ENCODE data around the gene BICC1.

Gene BICC1

GRCh38 chr10:58846856-58847255 lies 334.2 kb downstream of the BICC1 start:
- Histone ChIP-seq H2BK15ac (ENCODE audit: low read length) (no peak overlapping the region), H2AFZ (ENCODE audit: low read length) (no peak overlapping the region), H3K79me1 (ENCODE audit: low read depth, low read length) (no peaks in the 10 kb centered on the region), H2BK12ac (ENCODE audit: low read length) (no peak overlapping the region), H3K9me3 (replicated peaks in 1 of 2; ENCODE audit: control insufficient read depth in 2 of 2, insufficient read depth in 1 of 2, low read depth in 1 of 2, low read length in 2 of 2) (no peaks in the 10 kb centered on the region), H3K4me2 (ENCODE audit: insufficient read depth, low read length, poor library complexity, severe bottlenecking) (no peak overlapping the region), H3K18ac (ENCODE audit: low read length) (no peak overlapping the region), H3K4ac (ENCODE audit: low read length) (no peak overlapping the region), H3K27me3 (ENCODE audit: control insufficient read depth in 3 of 3, insufficient read depth in 3 of 3, low read depth in 1 of 3, low read length in 3 of 3) (peaks cover 0 to 4% (median 0%) of the 10 kb centered on the region in 3 experiments), H3K27ac (replicated peaks; ENCODE audit: low read length) (no peak overlapping the region), H3K23ac (ENCODE audit: low read depth, low read length, poor library complexity) (no peak overlapping the region), H2BK120ac (ENCODE audit: low read depth, low read length) (no peak overlapping the region), H3K14ac (ENCODE audit: low read length) (no peak overlapping the region), H4K8ac (ENCODE audit: low read depth, low read length) (no peak overlapping the region), H3K4me1 (ENCODE audit: control insufficient read depth in 2 of 2, insufficient read depth in 1 of 2, low read depth in 1 of 2, low read length in 2 of 2) (peaks cover 0 to 8% of the 10 kb centered on the region in 2 donors), H3K36me3 (replicated peaks in 1 of 2; ENCODE audit: control insufficient read depth in 2 of 2, insufficient read depth in 2 of 2, low read length in 2 of 2) (no peaks in the 10 kb centered on the region), H3K4me3 (ENCODE audit: low read length in 2 of 2) (no peak overlapping the region), H2AK5ac (ENCODE audit: low read depth, low read length) (no peak overlapping the region), H3K9ac (ENCODE audit: low read depth, low read length, poor library complexity) (no peak overlapping the region), H2BK5ac (ENCODE audit: low read length) (no peak overlapping the region), H4K91ac (ENCODE audit: low read depth, low read length, poor library complexity) (no peak overlapping the region)
- no CpG with 5 or more reads among the region's 3 CpGs for WGBS, 2 donors (ENCODE audit: extremely low coverage in 2 of 2, insufficient read length in 2 of 2, insufficient replicate concordance in 1 of 2)
- no peak for DNase-seq (ENCODE audit: low spot score)

GRCh38 chr10:58851606-58852005 lies 338.9 kb downstream of the BICC1 start:
- Histone ChIP-seq H3K4me3 (ENCODE audit: low read length in 2 of 2) (no peak overlapping the region), H3K14ac (ENCODE audit: low read length) (no peak overlapping the region), H3K4ac (ENCODE audit: low read length) (no peak overlapping the region), H3K9ac (ENCODE audit: low read depth, low read length, poor library complexity) (no peak overlapping the region), H3K27me3 (ENCODE audit: control insufficient read depth in 3 of 3, insufficient read depth in 3 of 3, low read depth in 1 of 3, low read length in 3 of 3) (no peaks in the 10 kb centered on the region), H4K91ac (ENCODE audit: low read depth, low read length, poor library complexity) (no peak overlapping the region), H2BK5ac (ENCODE audit: low read length) (no peak overlapping the region), H3K27ac (replicated peaks; ENCODE audit: low read length) (no peak overlapping the region), H2BK120ac (ENCODE audit: low read depth, low read length) (no peak overlapping the region), H2BK15ac (ENCODE audit: low read length) (no peak overlapping the region), H2AK5ac (ENCODE audit: low read depth, low read length) (no peak overlapping the region), H3K23ac (ENCODE audit: low read depth, low read length, poor library complexity) (no peak overlapping the region), H2AFZ (ENCODE audit: low read length) (no peak overlapping the region), H4K8ac (ENCODE audit: low read depth, low read length) (no peak overlapping the region), H2BK12ac (ENCODE audit: low read length) (no peak overlapping the region), H3K9me3 (replicated peaks in 1 of 2; ENCODE audit: control insufficient read depth in 2 of 2, insufficient read depth in 1 of 2, low read depth in 1 of 2, low read length in 2 of 2) (no peaks in the 10 kb centered on the region), H3K79me1 (ENCODE audit: low read depth, low read length) (no peaks in the 10 kb centered on the region), H3K18ac (ENCODE audit: low read length) (no peak overlapping the region), H3K4me2 (ENCODE audit: insufficient read depth, low read length, poor library complexity, severe bottlenecking) (no peak overlapping the region), H3K4me1 (ENCODE audit: control insufficient read depth in 2 of 2, insufficient read depth in 1 of 2, low read depth in 1 of 2, low read length in 2 of 2) (peaks cover 0 to 10% of the 10 kb centered on the region in 2 donors), H3K36me3 (replicated peaks in 1 of 2; ENCODE audit: control insufficient read depth in 2 of 2, insufficient read depth in 2 of 2, low read length in 2 of 2) (no peaks in the 10 kb centered on the region)
- no CpG with 5 or more reads among the region's 2 CpGs for WGBS, 2 donors (ENCODE audit: extremely low coverage in 2 of 2, insufficient read length in 2 of 2, insufficient replicate concordance in 1 of 2)
- no peak for DNase-seq (ENCODE audit: low spot score)

- H3K9me3 ChIP-seq (replicated peaks in 1 of 2; ENCODE audit: control insufficient read depth in 2 of 2, insufficient read depth in 1 of 2, low read depth in 1 of 2, low read length in 2 of 2): no peaks in the 10 kb centered on the region
- H4K91ac ChIP-seq (ENCODE audit: low read depth, low read length, poor library complexity): no peak overlapping the region
- no peak overlapping the region for H3K14ac ChIP-seq (ENCODE audit: low read length)
- DNase-seq (ENCODE audit: low spot score): no peak
- H3K79me1 ChIP-seq (ENCODE audit: low read depth, low read length): no peaks in the 10 kb centered on the region
- H2BK12ac ChIP-seq (ENCODE audit: low read length): no peak overlapping the region
- H4K8ac ChIP-seq (ENCODE audit: low read depth, low read length): no peak overlapping the region
- H3K4me2 ChIP-seq (ENCODE audit: insufficient read depth, low read length, poor library complexity, severe bottlenecking): no peak overlapping the region
- no peak overlapping the region for H3K23ac ChIP-seq (ENCODE audit: low read depth, low read length, poor library complexity)
- no peak overlapping the region for H3K27ac ChIP-seq (replicated peaks; ENCODE audit: low read length)
- peaks cover 0 to 13% of the 10 kb centered on the region in 2 donors for H3K4me1 ChIP-seq (ENCODE audit: control insufficient read depth in 2 of 2, insufficient read depth in 1 of 2, low read depth in 1 of 2, low read length in 2 of 2)
- H2AFZ ChIP-seq (ENCODE audit: low read length): no peak overlapping the region
- H3K4me3 ChIP-seq (ENCODE audit: low read length in 2 of 2): no peak overlapping the region
- H3K36me3 ChIP-seq (replicated peaks in 1 of 2; ENCODE audit: control insufficient read depth in 2 of 2, insufficient read depth in 2 of 2, low read length in 2 of 2): no peaks in the 10 kb centered on the region
- no peak overlapping the region for H2AK5ac ChIP-seq (ENCODE audit: low read depth, low read length)
- H2BK5ac ChIP-seq (ENCODE audit: low read length): no peak overlapping the region
- H3K18ac ChIP-seq (ENCODE audit: low read length): no peak overlapping the region
- no CpG with 5 or more reads among the region's 2 CpGs for WGBS, 2 donors (ENCODE audit: extremely low coverage in 2 of 2, insufficient read length in 2 of 2, insufficient replicate concordance in 1 of 2)
- no peak overlapping the region for H2BK15ac ChIP-seq (ENCODE audit: low read length)
- no peak overlapping the region for H3K9ac ChIP-seq (ENCODE audit: low read depth, low read length, poor library complexity)
- no peaks in the 10 kb centered on the region for H3K27me3 ChIP-seq (ENCODE audit: control insufficient read depth in 3 of 3, insufficient read depth in 3 of 3, low read depth in 1 of 3, low read length in 3 of 3)
- H2BK120ac ChIP-seq (ENCODE audit: low read depth, low read length): no peak overlapping the region
- no peak overlapping the region for H3K4ac ChIP-seq (ENCODE audit: low read length)
Observed at GRCh38 chr10:58853668-58854067, 341.0 kb downstream of the BICC1 start.

GRCh38 chr10:58854811-58855210 lies 342.1 kb downstream of the BICC1 start:
- Histone ChIP-seq H3K4me3 (ENCODE audit: low read length in 2 of 2) (no peak overlapping the region), H3K27ac (replicated peaks; ENCODE audit: low read length) (no peak overlapping the region), H3K4ac (ENCODE audit: low read length) (no peak overlapping the region), H2AK5ac (ENCODE audit: low read depth, low read length) (no peak overlapping the region), H2BK15ac (ENCODE audit: low read length) (no peak overlapping the region), H3K79me1 (ENCODE audit: low read depth, low read length) (no peaks in the 10 kb centered on the region), H2BK12ac (ENCODE audit: low read length) (no peak overlapping the region), H4K91ac (ENCODE audit: low read depth, low read length, poor library complexity) (no peak overlapping the region), H2BK5ac (ENCODE audit: low read length) (no peak overlapping the region), H3K27me3 (ENCODE audit: control insufficient read depth in 3 of 3, insufficient read depth in 3 of 3, low read depth in 1 of 3, low read length in 3 of 3) (no peaks in the 10 kb centered on the region), H2AFZ (ENCODE audit: low read length) (no peak overlapping the region), H3K9ac (ENCODE audit: low read depth, low read length, poor library complexity) (no peak overlapping the region), H3K14ac (ENCODE audit: low read length) (no peak overlapping the region), H3K18ac (ENCODE audit: low read length) (no peak overlapping the region), H3K4me2 (ENCODE audit: insufficient read depth, low read length, poor library complexity, severe bottlenecking) (no peak overlapping the region), H3K4me1 (ENCODE audit: control insufficient read depth in 2 of 2, insufficient read depth in 1 of 2, low read depth in 1 of 2, low read length in 2 of 2) (peaks cover 0 to 13% of the 10 kb centered on the region in 2 donors), H4K8ac (ENCODE audit: low read depth, low read length) (no peak overlapping the region), H3K9me3 (replicated peaks in 1 of 2; ENCODE audit: control insufficient read depth in 2 of 2, insufficient read depth in 1 of 2, low read depth in 1 of 2, low read length in 2 of 2) (no peaks in the 10 kb centered on the region), H3K36me3 (replicated peaks in 1 of 2; ENCODE audit: control insufficient read depth in 2 of 2, insufficient read depth in 2 of 2, low read length in 2 of 2) (no peaks in the 10 kb centered on the region), H2BK120ac (ENCODE audit: low read depth, low read length) (no peak overlapping the region), H3K23ac (ENCODE audit: low read depth, low read length, poor library complexity) (no peak overlapping the region)
- WGBS, 2 donors (ENCODE audit: extremely low coverage in 2 of 2, insufficient read length in 2 of 2, insufficient replicate concordance in 1 of 2): no CpG with 5 or more reads among the region's 2 CpGs
- DNase-seq (ENCODE audit: low spot score): no peak
